ENCODE results near the gene KRTCAP3. TPM values are rescaled to one million over a fixed set of nuclear protein-coding genes. Genes with fewer than 3 reads are reported as not detected.
A peak's percentile ranks its signal among the peaks of the same experiment; 100 is the strongest.

The KRTCAP3 gene
- total and polyA plus RNA-seq, 9 of the 15 experiments (the other 6 are each of a cell fraction or from before 2014, with no cell fraction given) = 0.24 to 1.4 (median 0.73) TPM

GRCh38 chr2:27409321-27410073, 32.7 kb upstream of the KRTCAP3 start, which contains the start of gene PPM1G (continued):
- TF ChIP-seq ZNF174 (CRISPR knock-in tag; IDR thresholded peaks at IDR 0.05) = no peak
- peak; percentile 88 for TF ChIP-seq TAF9B (IDR thresholded peaks at IDR 0.05; ENCODE audit: partially characterized antibody)
- TF ChIP-seq BACH1 (tag; IDR thresholded peaks at IDR 0.05) = no peak
- peak; percentile 79; the same call in 1 of the 2 replicates for TF ChIP-seq KLF1 (tag; IDR thresholded peaks at IDR 0.05)
- TF ChIP-seq CTBP1 (IDR thresholded peaks at IDR 0.05; ENCODE audit: borderline replicate concordance) = peak; percentile 72; the same call in 1 of the 2 replicates
- TF ChIP-seq NR2C2 (CRISPR knock-in tag; IDR thresholded peaks at IDR 0.05) = peak; percentile 21; the same call in 1 of the 2 replicates
- peak; percentile 72; the same call in 1 of the 2 replicates for TF ChIP-seq NR2C2 (tag; IDR thresholded peaks at IDR 0.05)
- peak; percentile 76; the same call in 1 of the 2 replicates for TF ChIP-seq ZBTB49 (CRISPR knock-in tag; IDR thresholded peaks at IDR 0.05; ENCODE audit: borderline replicate concordance)
- no peak for TF ChIP-seq SIX5 (IDR thresholded peaks at IDR 0.05; ENCODE audit: borderline replicate concordance in 1 of 2, insufficient read depth in 1 of 2, low read depth in 1 of 2, low read length in 2 of 2)
- TF ChIP-seq REST (IDR thresholded peaks at IDR 0.05; ENCODE audit: borderline replicate concordance) = no peak
- peak; percentile 19; the same call in 1 of the 2 replicates for TF ChIP-seq REST (CRISPR knock-in tag; IDR thresholded peaks at IDR 0.05; ENCODE audit: low read depth)
- TF ChIP-seq TSC22D4 (tag; IDR thresholded peaks at IDR 0.05) = no peak
- TF ChIP-seq ERF (CRISPR knock-in tag; IDR thresholded peaks at IDR 0.05) = no peak
- TF ChIP-seq MBD2 (IDR thresholded peaks at IDR 0.05; ENCODE audit: borderline replicate concordance, low read depth) = peak; percentile 64; the same call in 1 of the 2 replicates
- peak; percentile 93 for TF ChIP-seq SUPT5H (IDR thresholded peaks at IDR 0.05)
- TF ChIP-seq ZNF586 (CRISPR knock-in tag; conservative IDR thresholded peaks at IDR 0.05) = no peak
- TF ChIP-seq CHD2 (IDR thresholded peaks at IDR 0.05; ENCODE audit: low read depth, low read length) = peak; percentile 99
